Stimulated activated CD4-positive, alpha-beta T cell treated with anti-CD3 and anti-CD28 coated beads, Interleukin-12 subunit alpha, Interleukin-12 subunit beta, amount 100 ng/mL, for 24 hours (primary cell): ENCODE results near the gene ZXDC.

Experiments
- DNase-seq, 2 experiments: peaks; one replicate each; pipeline ENCODE4 v3.0.0-alpha.2; 2020; ENCODE audit warnings: low read depth in 2 of 2

Gene ZXDC

GRCh38 chr3:126475413-126476114 lies at the start of gene ZXDC:
ZXDC (minus strand) TSS chr3:126475891; CDS start chr3:126475865, 26 bp downstream.
- peak; percentile 85 to 89 for DNase-seq

DNA sequence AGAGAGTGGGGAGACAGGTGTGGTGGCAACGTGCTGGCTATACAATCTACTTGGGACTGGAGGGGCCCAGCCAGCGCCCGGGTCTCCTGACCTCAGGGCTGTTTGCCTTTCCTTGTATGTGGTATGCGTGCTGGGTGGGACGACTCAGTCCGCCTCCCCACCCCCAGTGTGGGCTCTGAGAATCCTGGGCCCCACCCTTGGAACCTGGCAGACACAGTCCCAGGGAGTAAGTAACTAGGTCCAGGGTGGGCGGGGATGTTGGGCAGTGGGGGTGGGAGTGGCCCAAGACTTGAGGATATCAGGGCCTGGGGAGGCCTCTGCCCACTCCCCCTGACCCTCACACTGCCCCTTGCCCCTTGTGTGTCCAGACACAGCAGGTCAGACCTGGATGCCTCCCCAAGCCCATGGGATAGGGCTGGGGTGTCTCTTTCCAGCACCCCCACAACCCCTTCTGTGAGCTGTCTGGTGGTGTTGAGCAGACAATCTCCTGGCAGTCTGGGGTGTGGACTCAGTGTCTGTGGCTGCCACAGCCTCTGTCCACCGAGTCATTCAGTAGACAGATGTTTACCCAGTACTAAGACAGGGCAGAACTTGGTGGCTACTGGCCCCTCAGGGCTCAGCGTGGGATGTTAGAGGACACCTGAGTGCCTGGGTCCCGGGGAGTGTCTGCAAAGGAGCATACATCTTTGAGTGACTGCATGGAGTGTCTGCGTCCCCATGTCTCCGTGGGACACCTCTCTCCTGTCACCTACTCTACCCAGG lies 49.6 kb upstream of the ZXDC start:
- DNase-seq = no peak

DNA sequence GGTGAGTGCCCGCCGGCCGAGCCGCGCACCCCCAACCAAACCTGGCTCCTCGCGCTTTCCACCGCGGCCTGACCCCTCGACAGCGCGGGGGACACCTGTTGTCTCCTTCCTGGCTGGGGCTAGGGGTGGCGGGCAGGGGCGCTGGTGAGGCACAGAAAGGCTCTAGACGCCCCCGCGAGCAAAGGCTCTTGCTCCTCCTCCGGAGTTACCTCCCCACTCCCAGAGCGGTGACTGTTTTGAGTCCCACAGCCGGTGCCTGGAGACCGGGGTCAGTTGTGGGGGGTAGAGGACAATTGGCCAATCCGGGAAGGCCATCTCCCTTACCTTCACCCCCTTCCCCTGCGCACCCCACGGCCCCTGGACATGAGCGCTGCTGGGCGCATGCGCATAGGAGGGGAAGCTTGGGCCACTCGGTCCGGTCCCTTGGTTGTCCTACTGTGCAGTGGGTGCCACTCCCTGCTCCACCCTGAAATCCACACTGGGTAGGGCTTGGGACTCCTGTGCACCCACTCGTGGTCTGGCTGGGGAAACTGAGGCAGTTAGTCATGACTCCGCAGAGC lies 48.8 kb upstream of the ZXDC start:
- DNase-seq = no peak

GRCh38 chr3:126523745-126524428 lies 48.2 kb upstream of the ZXDC start, which contains the start of gene CHST13:
CHST13 (plus strand) TSS chr3:126524155; CDS start chr3:126524333, 178 bp downstream.
- no peak for DNase-seq

DNA sequence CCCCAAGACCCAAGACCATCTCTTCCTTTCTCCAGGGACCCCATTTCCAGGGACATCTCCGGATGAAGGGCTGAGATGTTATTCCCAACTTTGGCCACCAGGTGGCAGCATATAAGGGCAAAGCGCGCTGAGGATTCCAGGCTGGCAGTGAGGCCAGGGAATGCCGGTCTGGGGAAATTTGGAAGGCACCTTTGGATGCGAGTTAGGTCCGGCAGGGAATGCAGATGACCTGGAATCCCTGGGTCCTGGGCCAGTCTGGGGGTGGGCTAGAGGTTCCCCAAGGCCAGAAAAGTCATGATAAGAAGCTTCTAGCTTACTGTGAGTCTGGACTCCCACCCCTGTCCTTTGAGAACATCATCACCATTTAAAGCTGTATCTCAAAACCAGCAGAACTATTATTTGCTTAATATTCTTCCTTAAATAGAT lies 46.7 kb upstream of the ZXDC start:
- peak in 1 of 2 experiments; percentile 34 for DNase-seq

DNA sequence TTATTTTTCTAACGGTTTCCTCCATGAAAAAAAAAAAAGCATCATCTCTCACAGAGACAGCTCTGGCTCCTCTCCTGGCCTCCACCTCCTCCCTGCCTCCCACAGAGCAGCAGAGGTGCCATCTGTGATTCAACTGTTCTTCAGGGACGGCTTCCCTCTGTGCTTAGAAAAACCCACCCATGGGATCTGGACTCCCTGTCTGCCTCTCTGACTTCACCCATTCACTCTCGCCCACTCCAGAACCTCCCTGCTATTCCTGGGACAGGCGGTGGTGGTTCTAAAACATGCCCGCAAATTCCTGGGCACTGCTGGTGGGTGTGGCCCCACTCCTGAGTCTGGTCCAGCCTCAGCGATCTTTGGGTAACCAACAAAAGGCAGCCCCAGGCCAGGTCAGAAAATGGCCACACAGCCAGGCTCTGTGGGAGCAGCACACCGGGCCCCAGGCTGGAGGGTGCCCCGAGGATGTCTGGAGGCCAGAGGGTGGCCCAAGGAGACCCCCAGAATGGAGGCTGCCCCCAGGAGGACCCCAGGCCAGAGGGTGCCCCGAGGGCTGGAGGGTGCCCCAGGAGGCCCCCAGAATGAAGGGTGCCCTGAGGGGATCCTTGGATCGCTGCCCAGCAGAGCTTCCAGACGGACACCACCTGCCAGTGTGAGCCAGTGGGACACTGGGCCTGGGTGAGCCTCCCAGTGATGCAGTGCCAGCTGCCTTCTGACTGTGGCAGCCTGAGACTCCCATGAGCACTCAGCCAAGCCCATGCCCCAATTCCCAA lies 45.6 kb upstream of the ZXDC start:
- no peak for DNase-seq

DNA sequence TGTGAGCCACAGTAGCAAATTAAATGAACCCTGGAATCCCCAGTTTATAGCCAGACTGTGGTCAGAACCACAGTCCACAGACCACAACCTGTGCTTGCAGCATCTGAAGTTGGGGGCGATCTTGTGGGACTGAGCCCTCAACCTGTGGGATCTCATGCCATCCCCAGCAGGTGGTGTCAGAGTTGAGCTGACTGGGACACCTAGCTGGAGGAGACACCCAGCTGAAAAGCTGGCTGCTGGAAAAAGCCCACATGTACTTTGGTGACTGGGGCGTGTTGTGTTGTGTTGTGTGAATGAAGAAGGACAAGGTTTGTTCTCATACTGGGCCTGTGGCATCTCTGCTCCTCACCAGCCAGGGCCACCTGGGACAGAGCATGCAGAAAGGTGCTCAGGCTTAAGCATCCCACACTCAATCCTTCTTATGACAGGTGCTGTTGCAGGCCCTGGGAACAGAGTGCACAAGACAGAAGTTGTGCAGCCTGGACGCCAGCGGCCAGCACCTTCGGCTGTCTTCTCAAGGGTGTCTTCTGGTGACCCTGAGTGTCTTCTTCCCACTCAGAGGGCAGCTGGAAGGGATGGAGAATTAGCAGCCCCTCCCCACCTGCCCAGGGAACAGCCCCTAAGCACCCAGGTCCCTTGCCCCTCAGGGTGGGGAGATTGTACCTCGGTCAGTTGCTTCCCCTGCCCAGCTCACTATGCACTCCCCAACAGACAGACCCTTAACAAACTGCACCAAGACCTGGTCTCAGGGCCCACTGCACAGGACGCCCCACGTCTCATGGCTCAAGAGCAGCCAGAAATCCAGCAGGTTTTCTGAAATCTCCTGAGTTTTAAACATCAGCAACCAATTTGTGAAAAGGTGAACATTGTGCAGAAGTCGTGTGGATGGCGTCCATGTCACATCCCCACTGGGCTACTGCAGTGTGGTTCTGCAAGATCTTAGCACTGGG lies 44.1 kb upstream of the ZXDC start:
- DNase-seq = no peak

- no peak for DNase-seq
These were observed 43.1 kb upstream of the ZXDC start for GRCh38 chr3:126518779-126519177.

GRCh38 chr3:126517986-126518778 lies 42.5 kb upstream of the ZXDC start:
- no peak for DNase-seq

DNA sequence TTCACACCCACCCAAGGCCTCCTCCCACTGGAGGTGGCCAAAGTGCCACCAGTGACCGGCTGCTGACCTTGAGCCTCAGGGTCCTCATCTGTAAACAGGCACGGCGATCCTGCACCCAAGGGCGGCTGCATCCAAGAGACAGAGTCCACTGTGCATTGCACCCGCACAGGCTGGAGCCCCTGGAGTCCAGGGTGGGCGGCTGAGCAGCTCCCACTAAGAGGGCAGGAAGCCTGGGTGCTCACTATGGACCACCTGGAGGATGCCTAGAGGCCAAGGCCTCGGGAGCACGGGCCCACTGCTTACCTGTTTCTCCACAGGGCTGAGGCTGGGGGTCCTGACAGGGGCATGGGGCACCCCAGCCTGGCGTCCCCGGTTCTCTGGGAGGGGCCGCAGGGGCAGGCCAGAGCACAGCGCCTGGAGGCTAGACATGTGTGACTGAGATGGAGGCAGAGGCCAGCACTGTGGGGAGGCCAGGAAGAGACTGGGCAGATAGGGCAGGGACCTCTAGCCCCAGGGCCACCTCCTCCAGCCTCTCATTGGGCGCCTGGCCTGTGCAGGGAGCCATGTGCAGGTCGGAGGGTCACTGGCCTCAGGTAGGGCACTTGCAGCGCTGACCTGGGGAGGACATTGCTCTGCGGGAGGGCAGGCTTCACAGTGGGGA lies 41.7 kb upstream of the ZXDC start, which contains the start of gene UROC1:
UROC1 (minus strand) TSS at position 483 of the 661 bp plus-strand sequence; CDS start at position 429, 54 bp downstream.
- DNase-seq = no peak

GRCh38 chr3:126516936-126517290 lies 41.2 kb upstream of the ZXDC start:
- no peak for DNase-seq

GRCh38 chr3:126516152-126516935 lies 40.7 kb upstream of the ZXDC start:
- DNase-seq = no peak

- no peak for DNase-seq
These were observed 39.5 kb upstream of the ZXDC start for GRCh38 chr3:126515066-126515706.

- no peak for DNase-seq
These were observed 38.5 kb upstream of the ZXDC start for GRCh38 chr3:126514161-126514560.

GRCh38 chr3:126512916-126513650 lies 37.4 kb upstream of the ZXDC start:
- DNase-seq = no peak

- DNase-seq = no peak
These were observed 36.3 kb upstream of the ZXDC start for GRCh38 chr3:126512026-126512425.

- DNase-seq = no peak
These were observed 35.6 kb upstream of the ZXDC start for GRCh38 chr3:126511291-126511690.
